ENCODE measurements around the gene NEK6.

GRCh38 chr9:124209279-124209678 lies 48.5 kb upstream of the NEK6 start:
- TF ChIP-seq KDM5A (IDR thresholded peaks at IDR 0.05; ENCODE audit: low read length) (no peak), CHD7 (IDR thresholded peaks at IDR 0.05; ENCODE audit: insufficient replicate concordance, low read length) (no peak), SIX5 (IDR thresholded peaks at IDR 0.05; ENCODE audit: low read depth, low read length) (no peak), SP2 (IDR thresholded peaks at IDR 0.05; ENCODE audit: low read length) (no peak), CHD2 (IDR thresholded peaks at IDR 0.05; ENCODE audit: low read length) (no peak), EZH2 (IDR thresholded peaks at IDR 0.05; ENCODE audit: low read depth, low read length, severe bottlenecking) (no peak), SUZ12 (IDR thresholded peaks at IDR 0.05; ENCODE audit: low read length) (no peak), HDAC2 (IDR thresholded peaks at IDR 0.05; ENCODE audit: borderline replicate concordance in 1 of 2, low read depth in 2 of 2, low read length in 2 of 2) (no peak)
- TF ChIP-seq, protein P1, sequence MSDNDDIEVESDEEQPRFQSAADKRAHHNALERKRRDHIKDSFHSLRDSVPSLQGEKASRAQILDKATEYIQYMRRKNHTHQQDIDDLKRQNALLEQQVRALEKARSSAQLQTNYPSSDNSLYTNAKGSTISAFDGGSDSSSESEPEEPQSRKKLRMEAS (IDR thresholded peaks at IDR 0.05) = no peak

Data from H1 (cell line).